ENCODE measurements around the gene DYNLT1. TPM values are rescaled to one million over a fixed set of nuclear protein-coding genes. Genes with fewer than 3 reads are reported as not detected.
"Not testable (repeated sequence)": the region's sequence is repeated elsewhere in the genome, so short reads cannot be mapped to it uniquely, and the experiment has no call there.

Gene DYNLT1
- polyA plus RNA-seq, 2 of the 4 experiments (the other 2 are of a cell fraction) = 130 to 174 TPM

DNA sequence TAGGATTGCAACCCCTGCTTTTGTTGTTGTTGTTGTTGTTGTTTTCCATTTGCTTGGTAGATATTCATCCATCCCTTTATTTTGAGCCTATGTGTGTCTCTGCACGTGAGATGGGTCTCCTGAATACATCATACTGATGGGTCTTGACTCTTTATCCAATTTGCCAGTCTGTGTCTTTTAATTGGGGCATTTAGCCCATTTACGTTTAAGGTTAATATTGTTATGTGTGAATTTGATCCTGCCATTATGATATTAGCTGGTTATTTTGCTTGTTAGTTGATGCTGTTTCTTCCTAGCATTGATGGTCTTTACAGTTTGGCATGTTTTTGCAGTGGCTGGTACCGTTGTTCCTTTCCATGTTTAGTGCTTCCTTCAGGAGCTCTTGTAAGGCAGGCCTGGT, 26.3 kb downstream of the DYNLT1 start:
- not testable (repeated sequence) for H3K4me3 ChIP-seq; ATAC-seq; H3K9me3 ChIP-seq; H3K27ac ChIP-seq; DNase-seq (ENCODE audit: low read depth in 1 of 2, low spot score in 1 of 2); H3K4me2 ChIP-seq; FAIRE-seq; H3K4me1 ChIP-seq
- WGBS (ENCODE audit: missing lambda C conversion rate) = 99% methylated on average over 3 of the region's 3 CpGs
- POLR2A ChIA-PET = interaction anchor here (0.6 kb wide), 1 partner anchor 401 kb away, joined by 4 read pairs; no protein-coding TSS in a partner anchor
- CTCF ChIA-PET = interaction anchor here (0.6 kb wide), 1 partner anchor 633 kb away, joined by 3 read pairs; no protein-coding TSS in a partner anchor

DNA sequence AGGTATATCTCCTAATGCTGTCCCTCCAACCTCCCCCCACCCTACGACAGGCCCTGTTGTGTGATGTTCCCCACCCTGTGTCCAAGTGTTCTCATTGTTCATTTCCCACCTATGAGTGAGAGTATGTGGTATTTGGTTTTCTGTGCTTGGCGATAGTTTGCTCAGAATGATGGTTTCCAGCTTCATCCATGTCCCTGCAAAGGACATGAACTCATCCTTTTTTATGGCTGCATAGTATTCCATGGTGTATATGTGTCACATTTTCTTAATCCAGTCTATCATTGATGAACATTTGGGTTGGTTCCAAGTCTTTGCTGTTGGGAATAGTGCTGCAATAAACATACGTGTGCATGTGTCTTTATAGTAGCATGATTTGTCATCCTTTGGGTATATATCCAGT, 29.9 kb downstream of the DYNLT1 start:
- H3K4me2 ChIP-seq, ATAC-seq: not testable (repeated sequence)

DNA sequence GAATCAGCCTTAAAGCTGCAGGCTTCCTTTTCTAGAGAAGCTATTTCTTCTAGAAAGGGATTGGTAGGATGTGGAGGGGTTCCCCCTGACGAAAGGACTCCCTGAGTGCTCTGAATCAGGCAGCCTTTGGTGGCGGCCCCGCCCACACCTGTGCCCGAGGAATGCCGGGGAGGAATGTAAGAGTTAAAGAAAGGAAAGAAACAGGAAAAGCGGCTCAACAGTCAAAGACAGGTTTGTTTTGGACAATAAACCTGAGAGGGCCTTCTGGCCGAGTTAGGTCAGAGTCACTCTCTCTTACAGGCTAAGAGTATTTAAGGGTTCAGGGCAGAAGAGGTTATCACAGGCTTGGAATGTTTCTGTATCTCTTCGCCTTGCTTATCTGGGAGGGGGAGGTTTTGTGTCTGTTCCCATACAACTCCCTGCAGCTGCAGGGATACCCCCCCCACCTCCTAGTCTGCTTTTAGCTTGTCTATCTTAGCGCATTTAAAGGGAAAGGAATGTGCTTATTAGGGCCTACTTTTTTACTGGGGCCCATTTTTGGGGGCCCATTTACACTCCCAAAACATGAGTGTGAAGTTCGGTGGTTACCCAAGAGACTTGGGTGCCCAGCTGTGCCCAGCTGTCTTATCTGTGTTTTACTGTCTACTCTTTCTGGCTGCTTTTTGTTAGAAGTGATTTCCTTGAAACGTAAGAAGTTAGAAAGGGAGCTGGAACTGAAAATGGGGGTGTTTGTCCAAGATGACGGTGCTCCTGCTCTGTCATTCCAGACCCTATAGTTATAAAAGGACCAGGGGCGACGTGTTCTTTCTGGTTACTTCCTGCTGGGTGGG, 32.8 kb downstream of the DYNLT1 start:
- no peaks in the 10 kb centered on the region for H3K9me3 ChIP-seq
- H3K4me3 ChIP-seq = no peak overlapping the region
- H3K4me1 ChIP-seq = no peaks in the 10 kb centered on the region
- ChIA-PET POLR2A (no interaction called here), CTCF (interaction anchor here (1.2 kb wide), 1 partner anchor 397 kb away, joined by 5 read pairs; no protein-coding TSS in a partner anchor)
- FAIRE-seq (no peak), DNase-seq (ENCODE audit: low read depth in 1 of 2, low spot score in 1 of 2) (no peak), ATAC-seq (no peak)
- H3K4me2 ChIP-seq = no peak overlapping the region
- 92% methylated on average over 14 of the region's 14 CpGs for WGBS (ENCODE audit: missing lambda C conversion rate)
- H3K27ac ChIP-seq = no peak overlapping the region
- TF ChIP-seq JUNB (IDR thresholded peaks at IDR 0.05) = no peak
- TF ChIP-seq ZSCAN20 (CRISPR knock-in tag; IDR thresholded peaks at IDR 0.05) = no peak

More for the DNA sequence above, 29.9 kb downstream of the DYNLT1 start:
- H3K4me3 ChIP-seq; H3K4me1 ChIP-seq; DNase-seq (ENCODE audit: low read depth in 1 of 2, low spot score in 1 of 2); CTCF ChIA-PET; POLR2A ChIA-PET; H3K9me3 ChIP-seq; FAIRE-seq; H3K27ac ChIP-seq: not testable (repeated sequence)
- WGBS (ENCODE audit: missing lambda C conversion rate) = 97% methylated on average over 3 of the region's 3 CpGs

DNA sequence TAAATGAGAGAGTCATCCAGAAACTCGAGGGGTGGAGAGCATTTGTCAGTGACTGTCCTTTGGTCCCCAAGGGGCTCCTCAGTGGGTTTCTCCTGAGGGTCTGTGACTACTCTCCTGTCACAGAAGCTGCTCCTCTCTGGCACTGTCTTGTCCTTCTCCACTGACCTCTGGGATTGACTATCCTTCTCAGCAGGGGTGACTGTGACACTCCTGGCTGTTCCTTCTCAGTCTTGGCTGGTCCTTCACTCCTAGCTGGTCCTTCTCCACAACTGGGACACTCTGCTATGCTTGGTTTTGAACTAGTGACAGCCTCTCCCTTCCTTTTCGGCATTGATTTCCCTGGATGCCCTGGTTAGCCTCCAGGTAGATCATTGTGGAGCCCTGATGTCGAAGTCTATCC, 33.5 kb downstream of the DYNLT1 start:
- POLR2A ChIA-PET = no interaction called here
- TF ChIP-seq FOSB (CRISPR knock-in tag; IDR thresholded peaks at IDR 0.05) (no peak), SMC3 (IDR thresholded peaks at IDR 0.05) (no peak), RCOR1 (IDR thresholded peaks at IDR 0.05; ENCODE audit: low read depth, low read length) (no peak), HOXA7 (CRISPR knock-in tag; IDR thresholded peaks at IDR 0.05) (no peak), ZNF302 (CRISPR knock-in tag; IDR thresholded peaks at IDR 0.05) (no peak), ZSCAN20 (CRISPR knock-in tag; IDR thresholded peaks at IDR 0.05) (no peak), PHF8 (IDR thresholded peaks at IDR 0.05; ENCODE audit: borderline replicate concordance, low read depth) (no peak), EHF (CRISPR knock-in tag; IDR thresholded peaks at IDR 0.05) (no peak), KDM1A (IDR thresholded peaks at IDR 0.05; ENCODE audit: low read depth) (no peak), MAZ (IDR thresholded peaks at IDR 0.05; ENCODE audit: borderline replicate concordance, low read depth, low read length) (no peak), RFX5 (IDR thresholded peaks at IDR 0.05) (no peak), TP53 (CRISPR knock-in tag; IDR thresholded peaks at IDR 0.05) (no peak), CBX2 (IDR thresholded peaks at IDR 0.05; ENCODE audit: borderline replicate concordance, low read depth) (no peak)
- TF ChIP-seq, protein P1, sequence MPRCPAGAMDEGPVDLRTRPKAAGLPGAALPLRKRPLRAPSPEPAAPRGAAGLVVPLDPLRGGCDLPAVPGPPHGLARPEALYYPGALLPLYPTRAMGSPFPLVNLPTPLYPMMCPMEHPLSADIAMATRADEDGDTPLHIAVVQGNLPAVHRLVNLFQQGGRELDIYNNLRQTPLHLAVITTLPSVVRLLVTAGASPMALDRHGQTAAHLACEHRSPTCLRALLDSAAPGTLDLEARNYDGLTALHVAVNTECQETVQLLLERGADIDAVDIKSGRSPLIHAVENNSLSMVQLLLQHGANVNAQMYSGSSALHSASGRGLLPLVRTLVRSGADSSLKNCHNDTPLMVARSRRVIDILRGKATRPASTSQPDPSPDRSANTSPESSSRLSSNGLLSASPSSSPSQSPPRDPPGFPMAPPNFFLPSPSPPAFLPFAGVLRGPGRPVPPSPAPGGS (IDR thresholded peaks at IDR 0.05) = no peak
- TF ChIP-seq, protein P2, sequence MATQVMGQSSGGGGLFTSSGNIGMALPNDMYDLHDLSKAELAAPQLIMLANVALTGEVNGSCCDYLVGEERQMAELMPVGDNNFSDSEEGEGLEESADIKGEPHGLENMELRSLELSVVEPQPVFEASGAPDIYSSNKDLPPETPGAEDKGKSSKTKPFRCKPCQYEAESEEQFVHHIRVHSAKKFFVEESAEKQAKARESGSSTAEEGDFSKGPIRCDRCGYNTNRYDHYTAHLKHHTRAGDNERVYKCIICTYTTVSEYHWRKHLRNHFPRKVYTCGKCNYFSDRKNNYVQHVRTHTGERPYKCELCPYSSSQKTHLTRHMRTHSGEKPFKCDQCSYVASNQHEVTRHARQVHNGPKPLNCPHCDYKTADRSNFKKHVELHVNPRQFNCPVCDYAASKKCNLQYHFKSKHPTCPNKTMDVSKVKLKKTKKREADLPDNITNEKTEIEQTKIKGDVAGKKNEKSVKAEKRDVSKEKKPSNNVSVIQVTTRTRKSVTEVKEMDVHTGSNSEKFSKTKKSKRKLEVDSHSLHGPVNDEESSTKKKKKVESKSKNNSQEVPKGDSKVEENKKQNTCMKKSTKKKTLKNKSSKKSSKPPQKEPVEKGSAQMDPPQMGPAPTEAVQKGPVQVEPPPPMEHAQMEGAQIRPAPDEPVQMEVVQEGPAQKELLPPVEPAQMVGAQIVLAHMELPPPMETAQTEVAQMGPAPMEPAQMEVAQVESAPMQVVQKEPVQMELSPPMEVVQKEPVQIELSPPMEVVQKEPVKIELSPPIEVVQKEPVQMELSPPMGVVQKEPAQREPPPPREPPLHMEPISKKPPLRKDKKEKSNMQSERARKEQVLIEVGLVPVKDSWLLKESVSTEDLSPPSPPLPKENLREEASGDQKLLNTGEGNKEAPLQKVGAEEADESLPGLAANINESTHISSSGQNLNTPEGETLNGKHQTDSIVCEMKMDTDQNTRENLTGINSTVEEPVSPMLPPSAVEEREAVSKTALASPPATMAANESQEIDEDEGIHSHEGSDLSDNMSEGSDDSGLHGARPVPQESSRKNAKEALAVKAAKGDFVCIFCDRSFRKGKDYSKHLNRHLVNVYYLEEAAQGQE (IDR thresholded peaks at IDR 0.05) = no peak
- TF ChIP-seq, protein P3, sequence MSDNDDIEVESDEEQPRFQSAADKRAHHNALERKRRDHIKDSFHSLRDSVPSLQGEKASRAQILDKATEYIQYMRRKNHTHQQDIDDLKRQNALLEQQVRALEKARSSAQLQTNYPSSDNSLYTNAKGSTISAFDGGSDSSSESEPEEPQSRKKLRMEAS (IDR thresholded peaks at IDR 0.05) = no peak
- TF ChIP-seq, protein P4, sequence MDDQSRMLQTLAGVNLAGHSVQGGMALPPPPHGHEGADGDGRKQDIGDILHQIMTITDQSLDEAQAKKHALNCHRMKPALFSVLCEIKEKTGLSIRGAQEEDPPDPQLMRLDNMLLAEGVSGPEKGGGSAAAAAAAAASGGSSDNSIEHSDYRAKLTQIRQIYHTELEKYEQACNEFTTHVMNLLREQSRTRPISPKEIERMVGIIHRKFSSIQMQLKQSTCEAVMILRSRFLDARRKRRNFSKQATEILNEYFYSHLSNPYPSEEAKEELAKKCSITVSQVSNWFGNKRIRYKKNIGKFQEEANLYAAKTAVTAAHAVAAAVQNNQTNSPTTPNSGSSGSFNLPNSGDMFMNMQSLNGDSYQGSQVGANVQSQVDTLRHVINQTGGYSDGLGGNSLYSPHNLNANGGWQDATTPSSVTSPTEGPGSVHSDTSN (IDR thresholded peaks at IDR 0.05) = no peak
- DNase-seq (ENCODE audit: low read depth in 1 of 2, low spot score in 1 of 2) = no peak
- Histone ChIP-seq H3K27ac (no peak overlapping the region), H3K4me2 (no peak overlapping the region), H3K9me3 (no peaks in the 10 kb centered on the region), H3K4me1 (no peaks in the 10 kb centered on the region), H3K4me3 (no peak overlapping the region)
- 91% methylated on average over 3 of the region's 3 CpGs for WGBS (ENCODE audit: missing lambda C conversion rate)
- CTCF ChIA-PET = interaction anchor here (1.1 to 1.2 kb wide), 2 partner anchors 9 to 390 kb away, joined by 3 to 4 read pairs; no protein-coding TSS in a partner anchor
- no peak for FAIRE-seq
- ATAC-seq = no peak

All from A549 (cell line).